ENCODE data around the gene GANC.
"Not testable (repeated sequence)": the region's sequence is repeated elsewhere in the genome, so short reads cannot be mapped to it uniquely, and the experiment has no call there.

GANC gene, protein sequence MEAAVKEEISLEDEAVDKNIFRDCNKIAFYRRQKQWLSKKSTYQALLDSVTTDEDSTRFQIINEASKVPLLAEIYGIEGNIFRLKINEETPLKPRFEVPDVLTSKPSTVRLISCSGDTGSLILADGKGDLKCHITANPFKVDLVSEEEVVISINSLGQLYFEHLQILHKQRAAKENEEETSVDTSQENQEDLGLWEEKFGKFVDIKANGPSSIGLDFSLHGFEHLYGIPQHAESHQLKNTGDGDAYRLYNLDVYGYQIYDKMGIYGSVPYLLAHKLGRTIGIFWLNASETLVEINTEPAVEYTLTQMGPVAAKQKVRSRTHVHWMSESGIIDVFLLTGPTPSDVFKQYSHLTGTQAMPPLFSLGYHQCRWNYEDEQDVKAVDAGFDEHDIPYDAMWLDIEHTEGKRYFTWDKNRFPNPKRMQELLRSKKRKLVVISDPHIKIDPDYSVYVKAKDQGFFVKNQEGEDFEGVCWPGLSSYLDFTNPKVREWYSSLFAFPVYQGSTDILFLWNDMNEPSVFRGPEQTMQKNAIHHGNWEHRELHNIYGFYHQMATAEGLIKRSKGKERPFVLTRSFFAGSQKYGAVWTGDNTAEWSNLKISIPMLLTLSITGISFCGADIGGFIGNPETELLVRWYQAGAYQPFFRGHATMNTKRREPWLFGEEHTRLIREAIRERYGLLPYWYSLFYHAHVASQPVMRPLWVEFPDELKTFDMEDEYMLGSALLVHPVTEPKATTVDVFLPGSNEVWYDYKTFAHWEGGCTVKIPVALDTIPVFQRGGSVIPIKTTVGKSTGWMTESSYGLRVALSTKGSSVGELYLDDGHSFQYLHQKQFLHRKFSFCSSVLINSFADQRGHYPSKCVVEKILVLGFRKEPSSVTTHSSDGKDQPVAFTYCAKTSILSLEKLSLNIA (N-terminal part only)

DNA sequence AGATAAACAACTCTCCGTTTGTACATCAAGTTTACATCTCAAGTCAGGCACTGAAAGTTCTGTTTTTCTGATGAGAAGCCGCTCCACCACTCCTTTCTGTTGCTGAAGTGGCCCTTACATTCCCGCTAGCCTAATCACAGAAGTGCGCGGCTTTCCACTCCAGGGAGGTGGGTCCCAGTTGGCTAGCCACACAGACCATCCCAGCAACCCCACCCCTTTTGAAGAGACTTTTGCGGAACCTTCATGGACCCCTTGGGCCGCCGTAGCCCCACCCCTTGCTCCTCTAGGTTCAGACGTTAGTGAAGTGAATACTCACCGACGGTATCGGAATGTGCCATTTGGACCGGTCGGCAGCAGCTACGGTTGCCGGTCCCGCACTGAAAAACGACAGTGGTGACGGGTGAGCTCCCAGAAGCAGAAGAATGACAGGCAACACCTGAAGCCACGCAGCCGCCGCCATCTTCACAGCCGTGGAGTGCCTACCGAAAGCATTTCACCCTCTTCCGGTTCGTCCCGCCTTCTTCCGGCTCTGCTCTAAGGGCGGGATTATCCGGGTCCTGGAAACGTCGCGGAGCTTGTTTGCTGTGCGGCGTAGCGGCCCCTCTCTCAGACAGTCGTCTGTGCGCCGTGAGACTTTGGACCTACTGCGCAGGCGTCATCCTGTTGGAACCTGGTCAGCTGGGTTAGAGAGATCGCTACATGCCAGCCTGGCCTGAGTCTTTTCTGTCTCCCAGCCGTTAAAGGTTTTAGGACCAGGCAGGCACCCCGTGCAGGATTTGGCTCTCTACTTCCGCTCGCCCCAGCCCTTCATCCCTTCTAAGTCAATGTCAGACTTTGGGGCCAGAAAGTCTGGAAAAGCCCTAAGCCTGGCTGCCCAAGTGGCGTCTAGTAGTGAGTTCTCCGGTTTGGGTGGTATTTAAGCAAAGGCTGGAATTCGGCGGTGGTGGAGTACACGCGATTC, at the start of gene GANC, which contains the start of gene TMEM87A:
Gene GANC, plus strand, starts transcription at position 263 of the 961 bp plus-strand sequence. CDS start 1,281 bp downstream, outside the sequence.
Gene TMEM87A, minus strand, starts transcription at position 495 of the 961 bp plus-strand sequence. Its CDS starts 35 bp downstream, at position 460.
- DNase-seq: peak; percentile 86

DNA sequence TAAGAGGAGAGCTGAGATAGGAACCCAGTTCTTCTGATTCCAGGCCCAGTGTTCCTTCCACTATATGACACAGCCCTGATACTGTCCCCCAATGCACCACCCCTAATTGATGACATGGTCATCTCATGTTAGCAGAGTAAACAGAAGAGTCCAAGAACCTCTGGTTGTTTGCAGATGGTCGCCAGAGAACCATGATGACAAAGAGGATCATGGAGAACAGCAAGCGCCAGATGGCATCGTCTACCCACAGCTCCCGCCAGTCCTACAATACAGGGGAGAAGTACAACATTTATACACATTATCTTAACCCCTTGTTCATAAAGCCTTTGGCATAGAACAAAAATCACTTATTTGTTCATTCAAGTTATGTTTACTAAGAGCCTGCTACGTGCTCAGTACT, 46.4 kb upstream of the GANC start:
- DNase-seq: no peak

- DNase-seq: no peak
Observed at GRCh38 chr15:42228036-42228435, 45.0 kb upstream of the GANC start.

- DNase-seq: not testable (repeated sequence)
Observed at GRCh38 chr15:42228981-42229380, 44.0 kb upstream of the GANC start.

- DNase-seq: no peak
Observed at GRCh38 chr15:42231088-42231487, 41.9 kb upstream of the GANC start.

DNA sequence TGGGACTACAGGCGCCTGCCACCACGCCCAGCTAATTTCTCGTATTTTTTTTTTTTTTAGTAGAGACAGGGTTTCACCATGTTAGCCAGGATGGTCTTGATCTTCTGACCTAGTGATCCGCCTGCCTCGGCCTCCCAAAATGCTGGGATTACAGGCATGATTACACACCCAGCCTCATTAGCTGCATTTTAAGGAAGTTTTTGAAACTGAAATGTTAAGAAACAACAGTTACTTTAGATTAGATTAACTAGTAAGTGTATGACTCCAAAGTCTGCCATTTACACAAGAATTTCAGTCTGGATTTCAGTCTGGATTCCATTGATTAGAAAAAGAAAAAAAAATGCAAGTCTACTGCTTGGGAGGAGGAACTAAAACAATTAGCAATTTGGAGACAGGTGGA, 40.4 kb upstream of the GANC start:
- DNase-seq: no peak

DNA sequence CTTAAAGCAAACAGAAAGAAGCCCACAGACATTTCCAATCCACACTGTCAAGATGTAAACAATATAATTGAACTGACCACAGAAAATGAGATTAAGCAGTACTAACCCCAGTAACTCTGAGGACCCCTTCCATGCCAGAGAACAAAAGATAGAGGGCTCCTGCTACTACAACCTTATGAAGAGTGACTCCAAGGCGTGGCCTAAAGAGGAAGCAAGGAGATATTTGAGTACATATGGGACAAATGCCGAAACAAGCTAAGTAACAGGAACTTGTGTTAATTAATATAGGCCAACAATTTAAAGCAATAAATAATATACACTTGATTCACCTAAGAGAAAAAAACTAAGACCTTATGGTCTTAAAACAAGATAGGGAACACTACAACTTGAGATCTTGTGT, 39.9 kb upstream of the GANC start:
- DNase-seq: no peak

GRCh38 chr15:42239528-42240182, 33.3 kb upstream of the GANC start:
- DNase-seq: peak; percentile 17

DNA sequence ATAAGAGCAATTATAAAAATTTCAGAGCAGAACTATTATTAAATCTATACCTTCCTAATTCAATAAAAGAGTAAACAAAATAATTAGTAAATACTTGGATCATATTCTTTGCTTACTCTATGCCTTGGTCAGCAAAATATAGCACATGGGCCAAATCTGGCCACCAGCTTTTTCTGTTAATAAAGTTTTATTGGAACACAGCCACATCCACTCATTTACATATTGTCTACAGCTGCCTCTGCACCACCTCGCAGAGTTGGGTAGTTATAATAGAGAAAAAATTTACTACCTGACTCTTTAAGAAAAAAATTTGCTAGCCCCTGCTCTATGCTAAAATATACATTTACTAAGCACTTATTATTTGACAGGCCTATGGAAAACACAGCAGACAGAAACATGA, 32.2 kb upstream of the GANC start:
- DNase-seq: no peak

DNA sequence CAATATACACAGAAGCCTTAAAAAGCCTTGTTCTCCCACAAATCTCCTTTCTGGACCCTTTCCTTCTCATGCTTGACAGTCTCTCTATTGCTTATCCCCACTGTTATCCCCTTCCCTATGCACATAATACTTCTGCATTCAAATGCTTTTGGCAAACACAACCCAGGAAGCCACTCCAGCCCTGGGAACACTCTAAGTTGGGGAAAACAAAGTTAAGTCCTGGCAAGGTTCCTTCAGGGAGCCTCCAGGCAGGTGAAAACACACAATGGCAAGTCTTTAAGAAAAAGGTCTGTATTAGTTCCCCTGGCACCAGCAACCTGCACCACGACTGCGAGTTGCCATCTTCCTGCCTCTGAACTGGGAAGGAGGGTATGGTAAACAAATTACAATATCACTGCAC, 19.7 kb upstream of the GANC start:
- no peak for DNase-seq

DNA sequence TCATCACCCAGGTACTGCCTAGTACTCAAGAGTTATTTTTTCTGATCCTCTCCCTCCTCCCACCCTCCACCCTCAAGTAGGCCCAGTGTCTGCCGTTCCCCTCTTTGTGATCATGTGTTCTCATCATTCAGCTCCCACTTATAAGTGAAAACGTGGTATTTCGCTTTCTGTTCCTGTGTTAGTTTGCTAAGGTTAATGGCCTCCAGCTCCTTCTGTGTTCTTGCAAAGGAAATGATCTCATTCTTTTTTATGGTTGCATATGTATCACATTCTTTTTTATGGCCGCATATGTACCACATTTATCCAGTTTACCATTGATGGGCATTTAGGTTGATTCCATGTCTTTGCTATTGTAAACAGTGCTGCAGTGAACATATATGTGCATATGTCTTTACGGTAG, 8.2 kb upstream of the GANC start:
- no peak for DNase-seq

DNA sequence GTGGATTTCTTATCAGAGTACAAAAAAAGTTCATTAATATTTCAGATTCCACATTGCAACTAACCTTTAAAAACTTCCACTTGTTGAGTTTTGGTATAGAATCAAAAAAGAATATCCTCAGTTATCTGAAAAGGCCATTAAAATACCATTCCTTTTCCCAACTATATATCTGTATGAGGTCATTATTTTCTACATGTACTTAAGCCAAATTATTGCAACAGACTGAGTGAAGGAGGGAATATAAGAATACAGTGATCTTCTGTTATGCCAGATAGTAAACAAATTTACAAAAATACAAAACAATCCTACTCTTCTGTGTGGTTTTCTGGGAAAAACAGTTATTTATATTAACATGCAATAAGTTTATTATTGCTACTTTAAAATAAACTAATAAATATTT, 5.7 kb upstream of the GANC start:
- no peak for DNase-seq

DNA sequence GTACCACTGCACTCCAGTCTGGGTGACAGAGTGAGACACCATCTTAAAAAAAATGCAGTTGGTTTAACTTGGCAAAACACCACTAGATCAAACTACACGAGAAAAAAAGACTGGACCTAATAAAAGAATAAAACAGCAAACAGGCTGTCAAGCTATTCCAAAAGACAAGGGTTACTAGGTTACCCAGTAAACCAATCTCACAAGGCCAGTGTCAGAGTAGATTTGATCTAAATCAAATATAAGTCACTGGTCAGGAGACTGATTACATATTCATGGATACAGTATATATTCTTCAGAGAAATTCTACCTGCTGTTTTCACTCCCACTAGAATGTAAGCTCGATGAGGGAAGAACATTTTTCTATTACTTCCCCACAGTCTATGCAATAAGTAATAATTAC, 2.5 kb upstream of the GANC start:
- no peak for DNase-seq

GRCh38 chr15:42270996-42271395, 2.0 kb upstream of the GANC start:
- DNase-seq: no peak

DNA sequence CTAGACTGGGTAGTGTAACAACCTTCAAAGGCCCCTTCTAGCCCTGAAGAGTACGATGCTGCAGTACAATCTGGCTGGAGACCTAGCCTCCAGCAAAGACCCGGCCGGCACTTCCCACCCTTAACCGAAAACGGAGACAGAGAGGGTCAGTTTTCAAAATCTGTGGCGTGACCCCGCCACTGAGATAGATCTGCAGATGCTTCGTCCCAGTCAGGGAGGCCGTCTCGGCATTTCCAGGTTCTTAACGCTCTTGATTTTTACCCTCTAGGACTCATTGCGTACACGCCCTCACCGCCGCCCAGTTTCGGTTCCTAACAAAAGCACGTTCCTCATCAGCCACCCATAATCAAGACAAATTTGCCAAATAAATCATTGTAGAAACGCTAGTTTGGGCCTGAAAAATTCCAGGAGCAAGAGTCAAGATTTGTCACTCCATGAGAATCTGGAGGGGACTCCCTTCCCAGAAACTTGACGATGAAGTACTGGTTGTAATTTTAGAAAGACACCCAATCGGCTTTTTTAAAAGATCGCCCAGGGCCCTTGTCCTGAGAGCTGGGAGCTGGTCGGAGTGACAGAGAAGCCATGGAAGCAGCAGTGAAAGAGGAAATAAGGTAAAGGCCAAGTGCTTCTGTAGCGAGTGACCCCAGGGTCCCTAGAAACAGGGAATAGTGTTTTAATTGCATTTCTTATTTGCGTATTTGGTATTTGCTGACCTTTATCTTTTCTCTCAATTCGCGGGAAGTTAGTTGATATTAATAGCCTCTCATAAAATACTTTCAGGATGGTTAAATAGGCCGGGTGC, 1.1 kb downstream of the GANC start:
- peak; percentile 46 for DNase-seq

- no peak for DNase-seq
Observed at GRCh38 chr15:42274702-42274989, 1.6 kb downstream of the GANC start.

- DNase-seq: no peak
Observed at GRCh38 chr15:42275780-42276391, 2.9 kb downstream of the GANC start.

DNA sequence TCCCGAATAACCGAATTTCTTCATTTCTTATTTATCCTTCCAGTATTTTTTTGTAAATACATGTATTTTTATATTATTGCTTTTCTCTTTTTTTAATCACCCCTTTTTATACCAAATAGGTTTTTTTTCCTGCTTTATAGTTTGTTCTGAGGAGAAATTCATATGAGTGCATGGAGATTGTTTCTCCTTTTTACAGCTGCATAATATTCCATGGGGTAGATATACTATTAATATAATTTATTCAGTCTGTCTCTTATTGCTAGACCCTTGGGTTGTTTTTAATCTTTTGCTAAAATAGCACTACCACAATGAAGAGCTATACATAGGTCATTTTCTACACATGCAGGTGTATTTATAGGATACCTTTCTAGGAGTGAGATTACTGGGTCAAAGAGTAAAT, 3.8 kb downstream of the GANC start:
- no peak for DNase-seq

DNA sequence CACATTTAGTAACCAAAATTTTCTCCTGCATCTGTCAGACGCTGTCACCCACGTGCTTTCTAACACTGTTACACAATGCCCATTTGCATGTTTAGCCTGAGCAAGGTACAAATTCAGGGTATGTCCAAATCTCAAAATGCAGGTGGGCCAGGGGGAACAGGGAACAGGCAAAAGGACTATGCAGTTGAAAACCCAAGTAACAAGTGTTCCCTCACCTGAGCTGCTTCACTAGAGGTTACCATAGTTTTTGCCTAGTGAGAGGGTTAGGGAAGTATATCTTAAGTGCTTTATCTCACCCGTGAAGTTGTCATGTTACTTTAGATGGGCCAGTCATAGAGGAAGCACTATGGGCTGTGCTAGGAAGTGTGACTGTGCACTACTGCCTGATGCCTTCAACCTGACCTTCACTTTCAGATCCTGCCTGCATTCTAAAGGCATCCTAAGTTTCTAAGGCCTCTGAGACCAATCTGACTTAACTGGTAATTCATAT, 6.3 kb downstream of the GANC start:
- no peak for DNase-seq

DNA sequence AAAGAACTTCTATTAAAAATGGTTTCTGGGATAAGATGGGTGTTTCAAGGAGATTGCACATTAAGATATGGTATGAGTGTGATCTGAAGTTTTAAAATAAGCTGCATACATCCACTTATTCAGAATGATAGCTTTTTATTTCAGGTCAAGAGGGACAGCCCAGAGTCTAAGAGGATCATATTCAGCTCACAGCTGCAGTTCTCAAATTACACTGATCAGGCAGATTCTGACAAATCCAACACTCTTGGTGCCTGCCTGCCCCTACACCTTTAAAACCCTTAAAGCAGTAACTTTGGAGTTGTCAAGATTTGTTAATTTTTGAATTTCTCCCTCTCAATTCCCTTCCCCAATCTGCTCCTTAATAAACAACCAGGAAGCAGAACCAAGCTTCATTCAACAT, 9.3 kb downstream of the GANC start:
- DNase-seq: no peak

DNA sequence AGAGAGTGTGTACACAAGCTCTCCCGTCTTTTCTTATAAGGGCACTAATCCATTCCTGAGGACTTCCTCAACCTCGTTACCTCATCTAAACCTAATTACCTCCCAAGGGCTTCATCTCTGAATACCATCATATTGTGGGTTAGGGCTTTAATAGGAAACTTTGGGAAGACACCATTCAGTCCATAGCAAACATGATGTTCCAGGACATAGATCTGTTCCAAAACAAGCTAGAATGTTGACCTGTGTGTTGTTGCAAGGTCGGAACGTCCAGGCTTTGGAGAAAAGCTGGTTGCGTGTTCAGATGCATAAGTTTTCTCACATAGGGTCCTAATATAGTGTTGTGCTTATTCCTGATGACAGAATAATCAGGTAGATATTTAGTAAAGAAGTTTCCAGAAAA, 9.9 kb downstream of the GANC start:
- DNase-seq: no peak
